Thyroid gland (tissue), 4 donors: Measurements from ENCODE around the gene TBC1D22A. TPM values are rescaled to one million over a fixed set of nuclear protein-coding genes. Genes with fewer than 3 reads are reported as not detected.
A peak's percentile ranks its signal among the peaks of the same experiment; 100 is the strongest.

Experiments
- DNase-seq, 2 donors: peaks; one replicate each; pipeline ENCODE4 v3.0.0-alpha.2; 2019
- H3K27ac ChIP-seq, 3 donors: fragments of 200-600 bp; sonication (generic); 1 replicate in 2 of 3; 2 replicates in 1 of 3; pipeline ENCODE4 v1.5.1; 2016 to 2019; ENCODE audit warnings: mild to moderate bottlenecking in 1 of 3, moderate library complexity in 1 of 3
- H3K27me3 ChIP-seq: fragments of 200-600 bp; sonication (generic); one replicate; pipeline ENCODE4 v1.5.1; 2019
- H3K36me3 ChIP-seq, 2 donors: fragments of 200-600 bp; sonication (generic); one replicate each; pipeline ENCODE4 v1.5.1; 2016 to 2019
- H3K4me1 ChIP-seq, 2 donors: fragments of 200-600 bp; sonication (generic); one replicate each; pipeline ENCODE4 v1.5.1; 2017 to 2019
- H3K4me3 ChIP-seq, 3 donors: fragments of 200-600 bp; sonication (generic); replicated peaks in 1 of 3; 1 replicate in 2 of 3; 2 replicates in 1 of 3; pipeline ENCODE4 v1.5.1; 2016; ENCODE audit warnings: mild to moderate bottlenecking in 1 of 3
- H3K9me3 ChIP-seq: fragments of 200-600 bp; sonication (generic); one replicate; pipeline ENCODE4 v1.5.1; 2017
- POLR2A ChIP-seq, 2 donors: fragments of 450-650 bp; IDR thresholded peaks; one replicate each; pipeline ENCODE4 v1.6.1; 2017; ENCODE audit warnings: antibody characterized with exemption in 2 of 2, mild to moderate bottlenecking in 2 of 2, moderate library complexity in 1 of 2
- WGBS, 2 donors: methylation state at CpG; one replicate each; pipeline ENCODE4 v1.1.5; 2017; 5-methylcytosine and 5-hydroxymethylcytosine counted together
- intact Hi-C: fragments of 100-400 bp; cut with DNase I; formaldehyde crosslinking; loops from one replicate; pipeline ENCODE4 v1.15.1; 2023
- total RNA-seq, 4 donors: library from RNA; depleted of rRNA; stranded (reverse); fragments of >200 nt; gene quantifications; one replicate each; pipeline ENCODE4 v1.2.3, GENCODE V29; 2016
- TF ChIP-seq, protein P1 (sequence below), 6 experiments: fragments of 200-600 bp in 3 of 6; fragments of 450-650 bp in 3 of 6; sonication (generic) in 3 of 6; IDR thresholded peaks; one replicate each; pipeline ENCODE4 v1.5.1; 2016 to 2019; ENCODE audit warnings: antibody characterized with exemption in 6 of 6, mild to moderate bottlenecking in 2 of 6, inconsistent platforms in 1 of 6, moderate library complexity in 1 of 6

TBC1D22A gene
- total RNA-seq, 4 donors from 2014 or later, result 26.7 to 34.6 (median 33.2) TPM

DNA sequence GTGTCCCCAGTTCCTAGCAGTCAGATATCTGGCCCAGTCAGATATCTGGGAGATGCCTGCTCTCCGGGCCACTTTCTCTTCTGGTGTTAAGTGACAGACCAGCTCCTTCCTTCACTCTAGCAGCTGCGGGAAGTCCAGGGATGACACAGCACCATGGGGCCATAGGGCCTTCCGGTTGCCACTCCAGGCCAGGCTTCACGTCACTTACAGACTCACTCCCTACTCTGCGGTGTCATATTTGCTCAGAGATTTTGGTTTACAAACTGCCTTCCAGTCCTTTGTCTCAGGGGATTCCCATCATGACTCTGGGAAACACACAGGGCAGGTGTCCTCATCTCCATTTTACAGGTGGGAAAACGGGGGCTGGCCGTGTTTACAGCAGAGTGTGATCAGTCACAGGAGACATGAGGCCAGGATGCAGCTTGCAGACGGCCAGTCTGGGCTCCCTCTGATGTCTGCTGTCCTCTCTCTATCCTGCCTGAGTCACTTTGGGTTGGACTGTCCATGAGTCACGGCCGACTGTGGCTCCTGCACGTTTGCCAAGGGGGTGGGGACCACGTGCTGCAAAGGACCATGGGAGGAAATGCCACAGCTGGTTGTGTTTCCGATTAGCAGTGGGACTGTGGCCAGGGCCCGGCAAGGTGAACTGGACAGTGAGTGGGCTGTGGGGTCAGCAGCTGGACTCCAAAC, 8.2 kb upstream of the TBC1D22A start:
- Histone ChIP-seq H3K36me3 (no peaks in the 10 kb centered on the region), H3K4me3 (no peak overlapping the region), H3K4me1 (peaks cover 18 to 67% of the 10 kb centered on the region in 2 donors), H3K9me3 (no peaks in the 10 kb centered on the region), H3K27me3 (no peaks in the 10 kb centered on the region), H3K27ac (peak overlapping the region; percentile 70 to 88 (median 71))
- DNase-seq, result peak; percentile 67 to 79
- TF ChIP-seq, protein P1, sequence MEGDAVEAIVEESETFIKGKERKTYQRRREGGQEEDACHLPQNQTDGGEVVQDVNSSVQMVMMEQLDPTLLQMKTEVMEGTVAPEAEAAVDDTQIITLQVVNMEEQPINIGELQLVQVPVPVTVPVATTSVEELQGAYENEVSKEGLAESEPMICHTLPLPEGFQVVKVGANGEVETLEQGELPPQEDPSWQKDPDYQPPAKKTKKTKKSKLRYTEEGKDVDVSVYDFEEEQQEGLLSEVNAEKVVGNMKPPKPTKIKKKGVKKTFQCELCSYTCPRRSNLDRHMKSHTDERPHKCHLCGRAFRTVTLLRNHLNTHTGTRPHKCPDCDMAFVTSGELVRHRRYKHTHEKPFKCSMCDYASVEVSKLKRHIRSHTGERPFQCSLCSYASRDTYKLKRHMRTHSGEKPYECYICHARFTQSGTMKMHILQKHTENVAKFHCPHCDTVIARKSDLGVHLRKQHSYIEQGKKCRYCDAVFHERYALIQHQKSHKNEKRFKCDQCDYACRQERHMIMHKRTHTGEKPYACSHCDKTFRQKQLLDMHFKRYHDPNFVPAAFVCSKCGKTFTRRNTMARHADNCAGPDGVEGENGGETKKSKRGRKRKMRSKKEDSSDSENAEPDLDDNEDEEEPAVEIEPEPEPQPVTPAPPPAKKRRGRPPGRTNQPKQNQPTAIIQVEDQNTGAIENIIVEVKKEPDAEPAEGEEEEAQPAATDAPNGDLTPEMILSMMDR (IDR thresholded peaks at IDR 0.05), result no peak
- no peak for TF ChIP-seq POLR2A (IDR thresholded peaks at IDR 0.05)
- 48 to 61% methylated on average over 13 to 14 of the region's 14 CpGs for WGBS, 2 donors
- intact Hi-C loops, result no loop called here

DNA sequence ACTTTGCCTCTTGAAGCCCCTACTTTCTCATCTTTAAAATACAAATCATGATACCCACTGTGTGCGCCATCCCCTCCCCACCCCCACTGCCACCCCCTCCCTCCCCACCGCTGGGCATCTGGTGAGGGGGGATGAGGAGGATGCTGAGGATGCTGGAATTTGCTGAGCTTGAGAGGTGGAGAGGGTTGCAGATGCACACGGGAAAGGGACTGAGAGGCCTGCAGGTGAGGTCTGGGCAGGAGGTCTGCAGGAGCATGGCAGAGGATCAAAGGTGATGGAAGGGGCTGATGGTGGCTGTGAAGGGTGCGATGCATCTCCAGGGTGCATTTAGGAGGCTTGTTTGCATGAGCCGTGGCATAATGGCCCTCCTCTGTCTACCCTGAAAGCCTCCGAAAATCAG, 7.6 kb upstream of the TBC1D22A start:
- Histone ChIP-seq H3K4me3 (no peak overlapping the region), H3K36me3 (no peaks in the 10 kb centered on the region), H3K4me1 (peaks cover 18 to 61% of the 10 kb centered on the region in 2 donors), H3K27me3 (no peaks in the 10 kb centered on the region), H3K9me3 (no peaks in the 10 kb centered on the region), H3K27ac (peak overlapping the region in 1 of 3 donors; percentile 71)
- 85 to 91% methylated on average over 6 of the region's 6 CpGs for WGBS, 2 donors
- intact Hi-C loops, result loop anchor here (5.0 kb wide), 1 partner anchor 47 kb away; no protein-coding TSS in a partner anchor
- DNase-seq, result no peak
- TF ChIP-seq, protein P1 (IDR thresholded peaks at IDR 0.05), result no peak
- no peak for TF ChIP-seq POLR2A (IDR thresholded peaks at IDR 0.05)

DNA sequence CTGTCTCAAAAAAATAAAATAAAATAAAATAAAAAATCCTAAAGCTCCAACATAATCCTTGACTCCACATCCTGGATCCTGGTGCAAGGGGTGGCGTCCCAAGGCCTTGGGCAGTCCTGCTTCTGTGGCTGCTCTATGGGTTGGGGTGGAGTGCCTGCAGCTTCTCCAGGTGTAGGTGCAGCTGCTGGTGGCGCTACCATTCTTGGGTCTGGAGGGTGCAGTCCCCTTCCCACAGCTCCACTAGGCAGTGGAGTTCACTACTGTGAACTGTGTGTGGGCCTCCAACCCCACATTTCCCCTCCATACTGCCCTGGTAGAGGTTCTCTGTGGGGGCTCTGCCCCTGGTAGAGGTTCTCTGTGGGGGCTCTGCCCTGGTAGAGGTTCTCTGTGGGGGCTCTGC, 6.9 kb upstream of the TBC1D22A start:
- H3K9me3 ChIP-seq, result no peaks in the 10 kb centered on the region
- H3K27me3 ChIP-seq, result no peaks in the 10 kb centered on the region
- intact Hi-C loops, result loop anchor here (5.0 kb wide), 1 partner anchor 47 kb away; no protein-coding TSS in a partner anchor
- WGBS, 2 donors, result 93 to 100% methylated on average over 2 of the region's 2 CpGs
- TF ChIP-seq, protein P1 (IDR thresholded peaks at IDR 0.05), result no peak
- no peak for TF ChIP-seq POLR2A (IDR thresholded peaks at IDR 0.05)
- DNase-seq, result no peak
- H3K36me3 ChIP-seq, result no peaks in the 10 kb centered on the region
- H3K4me3 ChIP-seq, result no peak overlapping the region
- no peak overlapping the region for H3K27ac ChIP-seq
- H3K4me1 ChIP-seq, result peaks cover 14 to 54% of the 10 kb centered on the region in 2 donors

DNA sequence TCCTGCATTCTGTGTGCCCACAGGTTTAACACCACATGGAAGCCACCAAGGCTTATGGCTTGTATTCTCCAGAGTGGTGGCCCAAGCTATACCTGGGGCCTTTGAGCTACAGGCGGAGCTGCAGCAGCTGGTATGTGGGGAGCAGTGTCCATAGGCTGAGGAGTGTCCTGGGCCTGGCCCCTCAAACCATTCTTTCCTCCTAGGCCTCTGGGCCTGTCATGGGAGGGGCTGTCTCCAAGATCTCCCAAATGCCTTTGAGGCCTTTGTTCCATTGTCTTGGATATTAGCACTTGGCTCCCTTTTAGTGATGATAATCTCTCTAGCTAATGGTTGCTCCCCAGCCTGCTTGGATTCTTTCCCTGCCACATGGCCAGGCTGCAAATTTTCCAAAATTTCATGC, 6.4 kb upstream of the TBC1D22A start:
- no peaks in the 10 kb centered on the region for H3K36me3 ChIP-seq
- TF ChIP-seq POLR2A (IDR thresholded peaks at IDR 0.05), result no peak
- TF ChIP-seq, protein P1 (IDR thresholded peaks at IDR 0.05), result no peak
- no peaks in the 10 kb centered on the region for H3K27me3 ChIP-seq
- 100% methylated on average over 1 of the region's 1 CpG; no CpG with 5 or more reads in 1 of the 2 donors for WGBS, 2 donors
- peaks cover 14 to 49% of the 10 kb centered on the region in 2 donors for H3K4me1 ChIP-seq
- no peak overlapping the region for H3K27ac ChIP-seq
- DNase-seq, result no peak
- H3K4me3 ChIP-seq, result no peak overlapping the region
- H3K9me3 ChIP-seq, result no peaks in the 10 kb centered on the region
- intact Hi-C loops, result loop anchor here (5.0 kb wide), 1 partner anchor 46 kb away; no protein-coding TSS in a partner anchor

DNA sequence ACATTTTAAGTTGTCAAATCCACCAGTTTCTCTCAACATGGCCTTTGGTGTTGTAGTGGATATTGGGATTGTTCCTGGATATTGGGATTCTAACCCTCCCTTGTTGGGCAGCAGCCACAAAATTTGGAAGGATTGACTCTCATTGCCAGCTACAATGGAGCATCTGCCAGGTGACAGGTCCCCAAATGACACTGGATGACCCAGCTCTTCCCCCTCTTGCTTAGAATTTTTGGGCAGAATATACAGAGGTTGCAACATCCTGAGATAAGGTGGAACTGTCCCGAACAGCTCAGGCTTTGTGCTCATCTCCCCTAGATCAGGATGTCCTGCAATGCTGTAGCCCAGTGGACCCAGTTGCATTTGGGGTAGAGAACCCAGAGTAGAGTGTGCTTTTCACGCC, 5.3 kb upstream of the TBC1D22A start:
- Histone ChIP-seq H3K27ac (no peak overlapping the region), H3K4me1 (peaks cover 23 to 46% of the 10 kb centered on the region in 2 donors), H3K27me3 (no peaks in the 10 kb centered on the region), H3K9me3 (no peaks in the 10 kb centered on the region), H3K36me3 (no peaks in the 10 kb centered on the region), H3K4me3 (no peak overlapping the region)
- no peak for TF ChIP-seq POLR2A (IDR thresholded peaks at IDR 0.05)
- TF ChIP-seq, protein P1 (IDR thresholded peaks at IDR 0.05), result no peak
- no peak for DNase-seq
- intact Hi-C loops, result loop anchor here (5.0 kb wide), 1 partner anchor 45 kb away; no protein-coding TSS in a partner anchor
- WGBS, 2 donors, result 94 to 100% methylated on average over 2 of the region's 2 CpGs
